Upper lobe of left lung (tissue), 6 donors: Measurements from ENCODE around the gene ZNF227. TPM values are rescaled to one million over a fixed set of nuclear protein-coding genes. Genes with fewer than 3 reads are reported as not detected.
"Not testable (repeated sequence)": the region's sequence is repeated elsewhere in the genome, so short reads cannot be mapped to it uniquely, and the experiment has no call there.

Experiments used
- ATAC-seq, 2 donors: fragments of 200-7000 bp; cut with Tn5 transposase; one replicate each; pipeline ENCODE4 v1.9.1; 2022; ENCODE audit warnings: mild to moderate bottlenecking in 2 of 2, moderate library complexity in 2 of 2; ENCODE audit not compliant: low FRiP score in 2 of 2
- DNase-seq, 2 donors: peaks; one replicate each; pipeline ENCODE4 v3.0.0-alpha.2; 2019 to 2020
- H3K27ac ChIP-seq, 4 donors: fragments of 200-600 bp; sonication (generic); one replicate each; pipeline ENCODE4 v1.5.1; 2016 to 2019
- H3K27me3 ChIP-seq, 4 donors: fragments of 200-600 bp; sonication (generic); one replicate each; pipeline ENCODE4 v1.5.1; 2017 to 2019
- H3K36me3 ChIP-seq, 4 donors: fragments of 200-600 bp; sonication (generic); one replicate each; pipeline ENCODE4 v1.5.1; 2016 to 2019
- H3K4me1 ChIP-seq, 4 donors: fragments of 200-600 bp; sonication (generic); one replicate each; pipeline ENCODE4 v1.5.1; 2018 to 2019
- H3K4me3 ChIP-seq, 4 donors: fragments of 200-600 bp; sonication (generic); one replicate each; pipeline ENCODE4 v1.5.1; 2017 to 2019; ENCODE audit warnings: mild to moderate bottlenecking in 2 of 4, moderate library complexity in 1 of 4
- H3K9me3 ChIP-seq, 4 donors: fragments of 200-600 bp; sonication (generic); one replicate each; pipeline ENCODE4 v1.5.1; 2018 to 2019
- EP300 ChIP-seq, 4 donors: sonication (generic); formaldehyde crosslinking; IDR thresholded peaks; one replicate each; pipeline ENCODE4 v1.5.1; 2017; ENCODE audit warnings: antibody characterized with exemption in 4 of 4, control low read depth in 2 of 4
- POLR2A ChIP-seq, 4 donors: fragments of 450-650 bp; IDR thresholded peaks; one replicate each; pipeline ENCODE4 v1.5.1; 2016 to 2017; ENCODE audit warnings: antibody characterized with exemption in 4 of 4, mild to moderate bottlenecking in 2 of 4
- POLR2AphosphoS5 ChIP-seq, 2 donors: sonication (generic); formaldehyde crosslinking; IDR thresholded peaks; one replicate each; pipeline ENCODE4 v1.5.1; 2017; ENCODE audit warnings: antibody characterized with exemption in 2 of 2
- WGBS, 2 donors: methylation state at CpG; one replicate each; pipeline ENCODE4 v1.1.5; 2017 to 2018; 5-methylcytosine and 5-hydroxymethylcytosine counted together
- total RNA-seq, 6 donors: library from RNA; depleted of rRNA in 4 of 6; stranded (reverse); fragments of >200 nt in 4 of 6; gene quantifications; one replicate each; pipeline versions ENCODE4 v1.1.0 to v1.2.1, GENCODE V29; 2016 to 2021
- TF ChIP-seq, protein P1 (sequence below), 6 experiments: fragments of 450-650 bp in 4 of 6; fragments of 200-600 bp in 2 of 6; sonication (generic) in 2 of 6; IDR thresholded peaks; one replicate each; pipeline ENCODE4 v1.5.1; 2016 to 2019; ENCODE audit warnings: antibody characterized with exemption in 6 of 6
- donor health status: DM: no; HTN: no; CAD: no; lungs with moderate emphysema.
- donor health status: DM: no; HTN: yes; CAD: no; lungs with severe emphysema.

Gene ZNF227
- total RNA-seq, 6 donors from 2014 or later, result 5.3 to 23.0 (median 16.8) TPM

DNA sequence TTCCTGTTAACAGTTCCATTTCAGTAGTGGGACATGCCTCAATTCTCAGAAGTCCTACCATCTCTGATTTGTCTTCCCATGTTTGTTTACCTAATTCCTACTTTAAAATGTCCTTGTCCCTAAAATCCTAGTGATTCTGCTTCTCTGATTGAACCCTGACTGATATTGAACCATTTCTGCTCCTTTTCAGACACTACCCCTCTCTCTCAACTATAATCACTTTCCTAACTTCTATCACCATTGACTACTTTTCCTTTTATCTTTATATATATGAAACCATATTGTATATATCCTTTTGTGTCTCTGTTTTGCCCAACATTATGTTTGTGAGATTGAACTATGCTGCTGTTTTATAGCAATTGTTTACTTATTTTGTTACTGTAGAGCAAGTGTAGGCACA lies 15.6 kb upstream of the ZNF227 start:
- no peak for ATAC-seq
- Histone ChIP-seq H3K4me3 (no peak overlapping the region), H3K4me1 (no peaks in the 10 kb centered on the region), H3K27ac (no peak overlapping the region), H3K9me3 (peaks cover 7 to 37% (median 19%) of the 10 kb centered on the region in 4 donors), H3K27me3 (no peaks in the 10 kb centered on the region), H3K36me3 (no peaks in the 10 kb centered on the region)
- TF ChIP-seq EP300 (IDR thresholded peaks at IDR 0.05) (no peak), POLR2A (IDR thresholded peaks at IDR 0.05) (no peak), POLR2AphosphoS5 (IDR thresholded peaks at IDR 0.05) (no peak)
- TF ChIP-seq, protein P1, sequence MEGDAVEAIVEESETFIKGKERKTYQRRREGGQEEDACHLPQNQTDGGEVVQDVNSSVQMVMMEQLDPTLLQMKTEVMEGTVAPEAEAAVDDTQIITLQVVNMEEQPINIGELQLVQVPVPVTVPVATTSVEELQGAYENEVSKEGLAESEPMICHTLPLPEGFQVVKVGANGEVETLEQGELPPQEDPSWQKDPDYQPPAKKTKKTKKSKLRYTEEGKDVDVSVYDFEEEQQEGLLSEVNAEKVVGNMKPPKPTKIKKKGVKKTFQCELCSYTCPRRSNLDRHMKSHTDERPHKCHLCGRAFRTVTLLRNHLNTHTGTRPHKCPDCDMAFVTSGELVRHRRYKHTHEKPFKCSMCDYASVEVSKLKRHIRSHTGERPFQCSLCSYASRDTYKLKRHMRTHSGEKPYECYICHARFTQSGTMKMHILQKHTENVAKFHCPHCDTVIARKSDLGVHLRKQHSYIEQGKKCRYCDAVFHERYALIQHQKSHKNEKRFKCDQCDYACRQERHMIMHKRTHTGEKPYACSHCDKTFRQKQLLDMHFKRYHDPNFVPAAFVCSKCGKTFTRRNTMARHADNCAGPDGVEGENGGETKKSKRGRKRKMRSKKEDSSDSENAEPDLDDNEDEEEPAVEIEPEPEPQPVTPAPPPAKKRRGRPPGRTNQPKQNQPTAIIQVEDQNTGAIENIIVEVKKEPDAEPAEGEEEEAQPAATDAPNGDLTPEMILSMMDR (IDR thresholded peaks at IDR 0.05), result no peak
- DNase-seq, result no peak

DNA sequence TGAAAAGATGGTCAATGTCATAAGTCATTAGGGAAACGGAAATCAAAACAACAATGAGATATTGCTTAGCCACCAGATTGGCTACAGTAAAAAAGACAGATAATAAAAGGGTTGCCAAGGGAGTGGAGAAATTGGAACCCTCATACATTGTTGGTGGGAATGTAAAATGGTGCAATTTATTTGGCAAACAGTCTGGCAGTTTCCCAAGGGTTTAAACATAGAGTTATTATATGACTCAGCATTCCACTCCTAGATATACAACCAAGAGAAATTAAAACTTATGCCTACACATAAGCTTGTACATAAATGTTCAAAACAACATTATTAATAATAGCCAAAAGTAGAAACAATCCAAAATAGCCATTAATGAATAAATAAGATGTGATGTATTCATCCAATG lies 9.9 kb upstream of the ZNF227 start:
- Histone ChIP-seq H3K27me3 (no peaks in the 10 kb centered on the region), H3K27ac (no peak overlapping the region), H3K4me1 (no peaks in the 10 kb centered on the region), H3K9me3 (peaks cover 7 to 29% (median 15%) of the 10 kb centered on the region in 4 donors), H3K36me3 (no peaks in the 10 kb centered on the region), H3K4me3 (no peak overlapping the region)
- WGBS, 2 donors, result 80 to 94% methylated on average over 1 of the region's 1 CpG
- TF ChIP-seq, protein P1 (IDR thresholded peaks at IDR 0.05), result no peak
- TF ChIP-seq POLR2A (IDR thresholded peaks at IDR 0.05), result no peak
- TF ChIP-seq POLR2AphosphoS5 (IDR thresholded peaks at IDR 0.05), result no peak
- no peak for TF ChIP-seq EP300 (IDR thresholded peaks at IDR 0.05)
- ATAC-seq (no peak), DNase-seq (no peak)

DNA sequence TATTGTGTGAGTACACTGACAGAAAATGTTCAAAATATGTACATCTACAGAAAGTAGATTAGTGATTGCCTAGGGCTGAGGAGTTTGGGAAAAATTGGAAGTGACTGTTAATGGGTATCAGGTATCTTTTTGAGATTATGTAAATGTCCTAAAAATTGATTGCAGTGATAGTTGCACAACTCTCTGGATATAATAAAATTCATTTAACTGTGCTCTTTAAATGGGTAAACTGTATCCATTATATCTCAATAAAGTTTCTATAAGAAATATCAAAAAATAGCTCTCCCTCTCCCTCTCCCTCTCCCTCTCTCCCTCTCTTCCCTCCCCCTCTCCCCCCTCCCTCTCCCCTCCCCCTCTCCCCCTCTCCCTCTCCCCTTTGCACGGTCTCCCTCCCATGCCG lies 9.4 kb upstream of the ZNF227 start:
- no peak overlapping the region for H3K27ac ChIP-seq
- 83 to 85% methylated on average over 2 of the region's 2 CpGs for WGBS, 2 donors
- H3K27me3 ChIP-seq, result no peaks in the 10 kb centered on the region
- no peak overlapping the region for H3K4me3 ChIP-seq
- DNase-seq (no peak), ATAC-seq (no peak)
- peaks cover 0 to 4% (median under 1%) of the 10 kb centered on the region in 4 donors for H3K4me1 ChIP-seq
- H3K36me3 ChIP-seq, result no peaks in the 10 kb centered on the region
- TF ChIP-seq, protein P1 (IDR thresholded peaks at IDR 0.05), result no peak
- TF ChIP-seq POLR2A (IDR thresholded peaks at IDR 0.05) (no peak), EP300 (IDR thresholded peaks at IDR 0.05) (no peak), POLR2AphosphoS5 (IDR thresholded peaks at IDR 0.05) (no peak)
- H3K9me3 ChIP-seq, result peaks cover 7 to 29% (median 15%) of the 10 kb centered on the region in 4 donors

DNA sequence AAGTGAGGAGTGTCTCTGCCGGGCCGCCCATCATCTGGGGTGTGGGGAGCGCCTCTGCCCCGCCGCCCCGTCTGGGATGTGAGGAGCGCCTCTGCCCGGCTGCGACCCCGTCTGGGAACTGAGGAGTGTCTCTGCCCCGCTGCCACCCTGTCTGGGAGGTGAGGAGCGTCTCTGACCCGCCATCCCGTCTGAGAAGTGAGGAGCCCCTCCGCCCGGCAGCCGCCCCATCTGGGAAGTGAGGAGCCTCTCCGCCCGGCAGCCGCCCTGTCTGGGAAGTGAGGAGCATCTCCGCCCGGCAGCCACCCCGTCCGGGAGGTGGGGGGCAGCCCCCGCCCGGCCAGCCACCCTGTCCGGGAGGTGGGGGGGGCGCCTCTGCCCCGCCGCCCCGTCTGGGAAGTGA lies 8.5 kb upstream of the ZNF227 start:
- H3K4me1 ChIP-seq, H3K27me3 ChIP-seq, H3K27ac ChIP-seq, H3K4me3 ChIP-seq, H3K36me3 ChIP-seq, ATAC-seq: not testable (repeated sequence)
- 100% methylated on average over 8 of the region's 31 CpGs; no CpG with 5 or more reads in 1 of the 2 donors for WGBS, 2 donors
- H3K9me3 ChIP-seq, result peaks cover 7 to 24% (median 15%) of the 10 kb centered on the region in 4 donors
- peak in 1 of 2 donors; percentile 79 for DNase-seq

DNA sequence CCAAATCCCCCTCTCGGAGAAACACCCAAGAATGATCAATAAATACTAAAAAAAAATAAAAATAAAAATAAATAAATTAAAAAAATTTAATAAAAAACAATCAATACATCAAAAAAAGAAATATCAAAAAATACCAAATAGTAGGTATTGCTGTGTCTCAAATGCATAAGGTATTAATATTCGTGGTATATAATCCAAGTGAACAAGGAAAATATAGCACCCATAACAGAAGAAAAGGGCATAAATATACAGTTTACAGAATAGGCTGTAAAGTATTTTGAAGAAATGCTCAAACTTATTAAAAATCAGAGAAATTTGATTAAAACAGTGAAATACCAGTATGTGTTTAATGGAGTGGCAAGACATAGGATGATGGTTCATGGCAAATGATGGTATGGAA lies 7.6 kb upstream of the ZNF227 start:
- ATAC-seq (no peak), DNase-seq (no peak)
- WGBS, 2 donors, result 82 to 86% methylated on average over 2 of the region's 2 CpGs
- H3K27me3 ChIP-seq, result no peaks in the 10 kb centered on the region
- H3K4me3 ChIP-seq, result no peak overlapping the region
- TF ChIP-seq POLR2AphosphoS5 (IDR thresholded peaks at IDR 0.05), result no peak
- TF ChIP-seq, protein P1 (IDR thresholded peaks at IDR 0.05), result no peak
- TF ChIP-seq POLR2A (IDR thresholded peaks at IDR 0.05), result no peak
- TF ChIP-seq EP300 (IDR thresholded peaks at IDR 0.05), result no peak
- no peaks in the 10 kb centered on the region for H3K36me3 ChIP-seq
- peaks cover 0 to 6% (median 2%) of the 10 kb centered on the region in 4 donors for H3K4me1 ChIP-seq
- peaks cover 7 to 16% (median 14%) of the 10 kb centered on the region in 4 donors for H3K9me3 ChIP-seq
- no peak overlapping the region for H3K27ac ChIP-seq
